Measurements from ENCODE around the gene SYT6.

Gene SYT6

GRCh38 chr1:114135786-114136185 lies 17.9 kb downstream of the SYT6 start:
- H3K27ac Mint-ChIP-seq: no peak overlapping the region
- ATAC-seq (no peak), DNase-seq (no peak)
- no peak overlapping the region for H3K4me3 Mint-ChIP-seq
- peaks cover 5% of the 10 kb centered on the region for H3K4me1 Mint-ChIP-seq
- peaks cover 29% of the 10 kb centered on the region for H3K27me3 Mint-ChIP-seq
- H3K9me3 Mint-ChIP-seq: no peaks in the 10 kb centered on the region

GRCh38 chr1:114134518-114134917 lies 19.2 kb downstream of the SYT6 start:
- peaks cover 6% of the 10 kb centered on the region for H3K4me1 Mint-ChIP-seq
- H3K27me3 Mint-ChIP-seq: peaks cover 23% of the 10 kb centered on the region
- H3K9me3 Mint-ChIP-seq: no peaks in the 10 kb centered on the region
- no peak for ATAC-seq
- DNase-seq: no peak
- peak overlapping the region in 1 of 2 donors; percentile 55 for H3K27ac Mint-ChIP-seq
- H3K4me3 Mint-ChIP-seq: no peak overlapping the region

GRCh38 chr1:114133129-114133528 lies 20.5 kb downstream of the SYT6 start:
- H3K4me1 Mint-ChIP-seq: peaks cover 13% of the 10 kb centered on the region
- DNase-seq (no peak), ATAC-seq (no peak)
- no peak overlapping the region for H3K27ac Mint-ChIP-seq
- no peak overlapping the region for H3K4me3 Mint-ChIP-seq
- H3K27me3 Mint-ChIP-seq: peaks cover 22% of the 10 kb centered on the region
- peaks cover 0 to 7% of the 10 kb centered on the region in 2 donors for H3K9me3 Mint-ChIP-seq

GRCh38 chr1:114131526-114132220 lies 22.0 kb downstream of the SYT6 start:
- Mint-ChIP-seq H3K4me3 (no peak overlapping the region), H3K27me3 (peaks cover 16% of the 10 kb centered on the region)
- ATAC-seq: no peak

GRCh38 chr1:114130846-114131525 lies 22.7 kb downstream of the SYT6 start:
- no peak overlapping the region for H3K27ac Mint-ChIP-seq

More at GRCh38 chr1:114131526-114132220, 22.0 kb downstream of the SYT6 start:
- no peak for DNase-seq
- Mint-ChIP-seq H3K9me3 (peaks cover 0 to 7% of the 10 kb centered on the region in 2 donors), H3K27ac (no peak overlapping the region), H3K4me1 (peaks cover 13% of the 10 kb centered on the region)

GRCh38 chr1:114130213-114130612 lies 23.5 kb downstream of the SYT6 start:
- H3K27me3 Mint-ChIP-seq: peaks cover 3% of the 10 kb centered on the region
- no peak for DNase-seq
- no peak for ATAC-seq
- H3K4me3 Mint-ChIP-seq: no peak overlapping the region
- H3K9me3 Mint-ChIP-seq: peaks cover 0 to 7% of the 10 kb centered on the region in 2 donors
- peaks cover 13% of the 10 kb centered on the region for H3K4me1 Mint-ChIP-seq
- no peak overlapping the region for H3K27ac Mint-ChIP-seq

More at GRCh38 chr1:114130846-114131525, 22.7 kb downstream of the SYT6 start:
- ATAC-seq (no peak), DNase-seq (no peak)
- Mint-ChIP-seq H3K4me1 (peaks cover 13% of the 10 kb centered on the region), H3K27me3 (peaks cover 10% of the 10 kb centered on the region), H3K4me3 (no peak overlapping the region), H3K9me3 (peaks cover 0 to 7% of the 10 kb centered on the region in 2 donors)

GRCh38 chr1:114128293-114128692 lies 25.4 kb downstream of the SYT6 start:
- no peaks in the 10 kb centered on the region for H3K27me3 Mint-ChIP-seq
- ATAC-seq: no peak
- no peak overlapping the region for H3K4me3 Mint-ChIP-seq
- H3K4me1 Mint-ChIP-seq: peaks cover 13% of the 10 kb centered on the region
- H3K27ac Mint-ChIP-seq: no peak overlapping the region
- no peak for DNase-seq
- peaks cover 0 to 7% of the 10 kb centered on the region in 2 donors for H3K9me3 Mint-ChIP-seq

- Mint-ChIP-seq H3K4me1 (peaks cover 13% of the 10 kb centered on the region), H3K4me3 (no peak overlapping the region), H3K27me3 (no peaks in the 10 kb centered on the region), H3K9me3 (peaks cover 0 to 7% of the 10 kb centered on the region in 2 donors), H3K27ac (peak overlapping the region in 1 of 2 donors; percentile 49)
- peak; percentile 44 for ATAC-seq
- DNase-seq: no peak
Observed at GRCh38 chr1:114126261-114127095, 27.2 kb downstream of the SYT6 start.

GRCh38 chr1:114124644-114125043 lies 29.0 kb downstream of the SYT6 start:
- Mint-ChIP-seq H3K27ac (no peak overlapping the region), H3K4me1 (peaks cover 8% of the 10 kb centered on the region), H3K27me3 (no peaks in the 10 kb centered on the region), H3K9me3 (peaks cover 0 to 7% of the 10 kb centered on the region in 2 donors), H3K4me3 (no peak overlapping the region)
- DNase-seq (no peak), ATAC-seq (no peak)

GRCh38 chr1:114122941-114123618 lies 30.6 kb downstream of the SYT6 start:
- peak overlapping the region in 1 of 2 donors; percentile 57 for H3K27ac Mint-ChIP-seq
- DNase-seq (no peak), ATAC-seq (no peak)
- H3K4me3 Mint-ChIP-seq: no peak overlapping the region
- no peaks in the 10 kb centered on the region for H3K4me1 Mint-ChIP-seq
- H3K27me3 Mint-ChIP-seq: no peaks in the 10 kb centered on the region
- no peaks in the 10 kb centered on the region for H3K9me3 Mint-ChIP-seq

GRCh38 chr1:114118351-114118990 lies 35.2 kb downstream of the SYT6 start:
- Mint-ChIP-seq H3K4me1 (peaks cover 8% of the 10 kb centered on the region), H3K27me3 (no peaks in the 10 kb centered on the region), H3K9me3 (no peaks in the 10 kb centered on the region), H3K27ac (no peak overlapping the region), H3K4me3 (no peak overlapping the region)
- DNase-seq: no peak
- ATAC-seq: no peak

GRCh38 chr1:114117654-114118053 lies 36.0 kb downstream of the SYT6 start:
- Mint-ChIP-seq H3K4me1 (peaks cover 9% of the 10 kb centered on the region), H3K27me3 (no peaks in the 10 kb centered on the region), H3K4me3 (no peak overlapping the region), H3K27ac (no peak overlapping the region), H3K9me3 (no peaks in the 10 kb centered on the region)
- no peak for DNase-seq
- ATAC-seq: no peak

- no peaks in the 10 kb centered on the region for H3K27me3 Mint-ChIP-seq
- ATAC-seq (peak; percentile 23), DNase-seq (no peak)
- no peak overlapping the region for H3K27ac Mint-ChIP-seq
- no peaks in the 10 kb centered on the region for H3K9me3 Mint-ChIP-seq
- peaks cover 9% of the 10 kb centered on the region for H3K4me1 Mint-ChIP-seq
- no peak overlapping the region for H3K4me3 Mint-ChIP-seq
Observed at GRCh38 chr1:114116086-114116485, 37.6 kb downstream of the SYT6 start.

GRCh38 chr1:114114185-114115094 lies 39.2 kb downstream of the SYT6 start:
- DNase-seq (no peak), ATAC-seq (no peak)
- no peak overlapping the region for H3K4me3 Mint-ChIP-seq
- H3K27ac Mint-ChIP-seq: peak overlapping the region; percentile 14 to 22
- H3K4me1 Mint-ChIP-seq: peaks cover 9% of the 10 kb centered on the region
- no peaks in the 10 kb centered on the region for H3K9me3 Mint-ChIP-seq
- H3K27me3 Mint-ChIP-seq: no peaks in the 10 kb centered on the region
